CD14-positive monocyte (primary cell): ENCODE results near the gene MACROH2A1. TPM values are rescaled to one million over a fixed set of nuclear protein-coding genes. Genes with fewer than 3 reads are reported as not detected.
A peak's percentile ranks its signal among the peaks of the same experiment; 100 is the strongest.

Source experiments
- DNase-seq, 3 donors: peaks; one replicate each; pipeline ENCODE4 v3.0.0-alpha.2; 2011 to 2022
- H2AFZ ChIP-seq: 2 replicates; pipeline ENCODE4 v1.6.0; 2012; ENCODE audit warnings: mild to moderate bottlenecking, low read depth, low read length, inconsistent platforms; ENCODE audit not compliant: insufficient read depth, poor library complexity, severe bottlenecking
- H3K27ac ChIP-seq, 2 donors: 1 replicate in 1 of 2; 2 replicates in 1 of 2; pipeline ENCODE4 v1.5.1; 2012 to 2013; ENCODE audit warnings: low read length in 2 of 2, control low read depth in 1 of 2, inconsistent platforms in 1 of 2, low read depth in 1 of 2, mild to moderate bottlenecking in 1 of 2
- H3K27me3 ChIP-seq, 2 donors: one replicate each; pipeline versions ENCODE4 v1.6.0 to v1.6.1; 2011 to 2013; ENCODE audit warnings: low read length in 2 of 2; ENCODE audit not compliant: control insufficient read depth in 2 of 2, insufficient read depth in 2 of 2
- H3K36me3 ChIP-seq, 2 donors: replicated peaks in 1 of 2; 1 replicate in 1 of 2; 2 replicates in 1 of 2; pipeline versions ENCODE4 v1.5.1 to v1.6.1; 2012 to 2013; ENCODE audit warnings: low read length in 2 of 2, control low read depth in 1 of 2, inconsistent platforms in 1 of 2, mild to moderate bottlenecking in 1 of 2; ENCODE audit not compliant: insufficient read depth in 2 of 2, control insufficient read depth in 1 of 2
- H3K4me1 ChIP-seq, 2 donors: 1 replicate in 1 of 2; 2 replicates in 1 of 2; pipeline versions ENCODE4 v1.5.1 to v1.6.1; 2012 to 2013; ENCODE audit warnings: low read length in 2 of 2, control low read depth in 1 of 2, inconsistent platforms in 1 of 2, mild to moderate bottlenecking in 1 of 2, moderate library complexity in 1 of 2; ENCODE audit not compliant: insufficient read depth in 2 of 2, control insufficient read depth in 1 of 2
- H3K4me2 ChIP-seq: replicated peaks from 2 replicates; pipeline ENCODE3; 2012; ENCODE audit warnings: low read length, moderate library complexity, mild to moderate bottlenecking; ENCODE audit not compliant: poor library complexity, severe bottlenecking; ENCODE audit errors: extremely low read depth
- H3K4me3 ChIP-seq, 3 experiments: fragments of 200-600 bp in 1 of 3; sonication (generic) in 1 of 3; replicated peaks in 1 of 3; 1 replicate in 2 of 3; 2 replicates in 1 of 3; pipeline ENCODE4 v1.5.1; 2011 to 2013; ENCODE audit warnings: low read length in 3 of 3, mild to moderate bottlenecking in 3 of 3, control low read depth in 2 of 3, low read depth in 2 of 3, inconsistent platforms in 1 of 3, moderate library complexity in 1 of 3
- H3K79me2 ChIP-seq: 2 replicates; pipeline ENCODE4 v1.6.0; 2012; ENCODE audit warnings: mild to moderate bottlenecking, control low read depth, inconsistent platforms, low read length, moderate library complexity; ENCODE audit not compliant: insufficient read depth
- H3K9ac ChIP-seq: 2 replicates; pipeline ENCODE4 v1.6.0; 2017; ENCODE audit warnings: low read length, mild to moderate bottlenecking; ENCODE audit not compliant: insufficient read depth, poor library complexity, severe bottlenecking
- H3K9me3 ChIP-seq, 2 donors: replicated peaks in 1 of 2; 1 replicate in 1 of 2; 2 replicates in 1 of 2; pipeline versions ENCODE4 v1.5.1 to v1.6.1; 2012 to 2013; ENCODE audit warnings: low read length in 2 of 2, control low read depth in 1 of 2; ENCODE audit not compliant: control insufficient read depth in 1 of 2, insufficient read depth in 1 of 2
- H4K20me1 ChIP-seq: 2 replicates; pipeline ENCODE4 v1.6.0; 2012; ENCODE audit warnings: mild to moderate bottlenecking, low read length, control low read depth, moderate library complexity; ENCODE audit not compliant: insufficient read depth
- H3K27ac Mint-ChIP-seq, 7 donors: one replicate each; pipeline ENCODE4 v1.8.0; 2020; ENCODE audit warnings: mild to moderate bottlenecking in 7 of 7, mixed read lengths in 7 of 7, moderate library complexity in 6 of 7, inconsistent platforms in 2 of 7
- H3K27me3 Mint-ChIP-seq, 3 donors: one replicate each; pipeline ENCODE4 v1.8.0; 2021 to 2022; ENCODE audit warnings: low read depth in 3 of 3, mild to moderate bottlenecking in 3 of 3, mixed read lengths in 3 of 3, moderate library complexity in 3 of 3, inconsistent platforms in 1 of 3
- H3K36me3 Mint-ChIP-seq, 2 donors: one replicate each; pipeline ENCODE4 v1.8.0; 2020; ENCODE audit warnings: mixed read lengths in 2 of 2, inconsistent platforms in 1 of 2, mild to moderate bottlenecking in 1 of 2
- H3K4me1 Mint-ChIP-seq: one replicate; pipeline ENCODE4 v1.8.0; 2020; ENCODE audit warnings: mild to moderate bottlenecking, mixed read lengths
- H3K4me3 Mint-ChIP-seq, 2 donors: one replicate each; pipeline ENCODE4 v1.8.0; 2020; ENCODE audit warnings: mild to moderate bottlenecking in 2 of 2, mixed read lengths in 2 of 2, moderate library complexity in 1 of 2
- H3K9me3 Mint-ChIP-seq, 7 donors: one replicate each; pipeline ENCODE4 v1.8.0; 2020 to 2022; ENCODE audit warnings: mixed read lengths in 7 of 7, mild to moderate bottlenecking in 6 of 7, moderate library complexity in 6 of 7, inconsistent platforms in 2 of 7
- CTCF ChIP-seq: fragments of 200-600 bp; IDR thresholded peaks from one replicate; pipeline ENCODE4 v1.8.0; 2022; ENCODE audit warnings: antibody characterized with exemption, mild to moderate bottlenecking
- WGBS: methylation state at CpG from one replicate; pipeline ENCODE4 v1.1.5; 2013; ENCODE audit warnings: missing lambda C conversion rate; ENCODE audit not compliant: insufficient coverage; 5-methylcytosine and 5-hydroxymethylcytosine counted together
- intact Hi-C, 2 donors: fragments of 100-400 bp; cut with micrococcal nuclease; formaldehyde crosslinking; loops; one replicate each; pipeline versions ENCODE4 v1.15.0 to v1.15.1; 2023
- polyA plus RNA-seq, 3 donors: library from polyadenylated mRNA; depleted of rRNA in 1 of 3; unstranded in 2 of 3; stranded (reverse) in 1 of 3; fragments of 300-500 nt in 2 of 3; fragments of >200 nt in 1 of 3; fragmentation: Illumina TruSeq in 2 of 3; gene quantifications; 1 replicate in 2 of 3; 2 replicates in 1 of 3; pipeline ENCODE4 v1.2.3, GENCODE V29; 2012 to 2021

The MACROH2A1 gene
- polyA plus RNA-seq, 3 donors = 352 to 443 (median 440) TPM

GRCh38 chr5:135371622-135372232 is 27.3 kb downstream of the MACROH2A1 start:
- Mint-ChIP-seq H3K27ac (peak overlapping the region; percentile 22 to 84 (median 65)), H3K27me3 (no peaks in the 10 kb centered on the region), H3K36me3 (peaks cover 77 to 96% of the 10 kb centered on the region in 2 donors), H3K4me3 (no peak overlapping the region), H3K9me3 (no peaks in the 10 kb centered on the region), H3K4me1 (peaks cover 57% of the 10 kb centered on the region)
- TF ChIP-seq CTCF = no peak
- H3K27ac ChIP-seq = peak overlapping the region in 1 of 2 donors; percentile 71
- no peaks in the 10 kb centered on the region for H3K27me3 ChIP-seq
- H3K4me2 ChIP-seq = no peak overlapping the region
- H3K4me1 ChIP-seq = peaks cover 10 to 41% of the 10 kb centered on the region in 2 donors
- peaks cover 89 to 100% of the 10 kb centered on the region in 2 donors for H3K36me3 ChIP-seq
- DNase-seq = no peak
- peaks cover 100% of the 10 kb centered on the region for H4K20me1 ChIP-seq
- peaks cover 100% of the 10 kb centered on the region for H3K79me2 ChIP-seq
- H3K4me3 ChIP-seq = no peak overlapping the region
- H3K9me3 ChIP-seq = no peaks in the 10 kb centered on the region
- H2AFZ ChIP-seq = no peak overlapping the region
- WGBS = 100% methylated on average over 1 of the region's 4 CpGs
- no peak overlapping the region for H3K9ac ChIP-seq
- intact Hi-C loops = loop anchor here in 1 of 2 donors (10.0 kb wide), 1 partner anchor 53 kb away; no protein-coding TSS in a partner anchor

GRCh38 chr5:135369952-135370351 is 29.1 kb downstream of the MACROH2A1 start:
- H3K27me3 ChIP-seq = no peaks in the 10 kb centered on the region
- peaks cover 100% of the 10 kb centered on the region for H4K20me1 ChIP-seq
- peaks cover 90 to 100% of the 10 kb centered on the region in 2 donors for H3K36me3 ChIP-seq
- peaks cover 47% of the 10 kb centered on the region for H3K4me1 Mint-ChIP-seq
- no peak overlapping the region for H2AFZ ChIP-seq
- TF ChIP-seq CTCF = no peak
- H3K9me3 Mint-ChIP-seq = no peaks in the 10 kb centered on the region
- peak overlapping the region in 6 of 7 donors; percentile 48 to 83 (median 74) for H3K27ac Mint-ChIP-seq
- no peaks in the 10 kb centered on the region for H3K9me3 ChIP-seq
- peaks cover 8 to 23% of the 10 kb centered on the region in 2 donors for H3K4me1 ChIP-seq
- H3K79me2 ChIP-seq = peaks cover 100% of the 10 kb centered on the region
- no peak overlapping the region for H3K4me3 ChIP-seq
- peak overlapping the region in 1 of 2 donors; percentile 69 for H3K27ac ChIP-seq
- intact Hi-C loops = loop anchor here in 1 of 2 donors (10.0 kb wide), 2 partner anchors 55 to 175 kb away; no protein-coding TSS in a partner anchor
- H3K4me2 ChIP-seq = no peak overlapping the region
- H3K4me3 Mint-ChIP-seq = no peak overlapping the region
- WGBS = 96% methylated on average over 6 of the region's 6 CpGs
- H3K36me3 Mint-ChIP-seq = peaks cover 77 to 96% of the 10 kb centered on the region in 2 donors
- no peak overlapping the region for H3K9ac ChIP-seq
- H3K27me3 Mint-ChIP-seq = no peaks in the 10 kb centered on the region
- DNase-seq = no peak
